GM23338 (cell line): ENCODE data around the gene PRDM2. TPM values are rescaled to one million over a fixed set of nuclear protein-coding genes. Genes with fewer than 3 reads are reported as not detected.

Source experiments
- ATAC-seq: fragments of 200-7000 bp; cut with Tn5 transposase; 3 replicates; pipeline ENCODE4 v1.9.1; 2020
- DNase-seq: peaks from one replicate; pipeline ENCODE4 v3.0.0-alpha.2; 2015; ENCODE audit warnings: low spot score
- H2AFZ ChIP-seq: fragments of 200-600 bp; sonication (generic); 2 replicates; pipeline ENCODE4 v1.8.0; 2016; ENCODE audit warnings: antibody characterized with exemption, mild to moderate bottlenecking, moderate library complexity
- H3F3A ChIP-seq: fragments of 200-600 bp; sonication (generic); replicated peaks from 2 replicates; pipeline ENCODE4 v1.8.0; 2017; ENCODE audit warnings: antibody characterized with exemption, mixed run types, low read depth
- H3K27ac ChIP-seq: fragments of 200-600 bp; sonication (generic); 2 replicates; pipeline ENCODE4 v1.6.1; 2016; ENCODE audit warnings: low read depth
- H3K27me3 ChIP-seq: fragments of 200-600 bp; sonication (generic); 2 replicates; pipeline ENCODE4 v1.8.0; 2016; ENCODE audit warnings: mild to moderate bottlenecking, mixed run types, moderate library complexity; ENCODE audit not compliant: insufficient read depth
- H3K36me3 ChIP-seq: fragments of 200-600 bp; sonication (generic); 2 replicates; pipeline ENCODE4 v1.8.0; 2016; ENCODE audit warnings: mild to moderate bottlenecking; ENCODE audit not compliant: insufficient read depth
- H3K4me1 ChIP-seq: fragments of 200-600 bp; sonication (generic); 2 replicates; pipeline ENCODE4 v1.8.0; 2016; ENCODE audit warnings: mild to moderate bottlenecking, moderate library complexity; ENCODE audit not compliant: insufficient read depth
- H3K4me2 ChIP-seq: fragments of 200-600 bp; sonication (generic); 2 replicates; pipeline ENCODE4 v1.7.1; 2017; ENCODE audit warnings: mixed run types
- H3K4me3 ChIP-seq: fragments of 200-600 bp; sonication (generic); 2 replicates; pipeline ENCODE4 v1.6.1; 2016; ENCODE audit warnings: mixed run types
- H3K79me2 ChIP-seq: fragments of 200-600 bp; sonication (generic); replicated peaks from 2 replicates; pipeline ENCODE4 v1.8.0; 2017; ENCODE audit warnings: mild to moderate bottlenecking; ENCODE audit not compliant: insufficient read depth
- H3K9me2 ChIP-seq: fragments of 200-600 bp; sonication (generic); 2 replicates; pipeline ENCODE4 v1.8.0; 2017; ENCODE audit not compliant: insufficient read depth
- H4K20me1 ChIP-seq: fragments of 200-600 bp; sonication (generic); replicated peaks from 2 replicates; pipeline ENCODE4 v1.8.0; 2017; ENCODE audit warnings: mild to moderate bottlenecking; ENCODE audit not compliant: insufficient read depth
- H3K27ac Mint-ChIP-seq: 2 replicates; pipeline ENCODE4 v1.8.0; 2020; ENCODE audit warnings: inconsistent platforms, mild to moderate bottlenecking, moderate library complexity, mixed read lengths
- H3K27me3 Mint-ChIP-seq: 3 replicates; pipeline ENCODE4 v1.8.0; 2022; ENCODE audit warnings: low read depth, mild to moderate bottlenecking, moderate library complexity, mixed read lengths, inconsistent platforms; ENCODE audit not compliant: insufficient read depth, poor library complexity
- H3K36me3 Mint-ChIP-seq: 3 replicates; pipeline ENCODE4 v1.8.0; 2021; ENCODE audit warnings: low read depth, mild to moderate bottlenecking, inconsistent platforms, moderate library complexity, mixed read lengths
- H3K4me1 Mint-ChIP-seq: 3 replicates; pipeline ENCODE4 v1.8.0; 2020; ENCODE audit warnings: mild to moderate bottlenecking, inconsistent platforms, mixed read lengths
- H3K4me3 Mint-ChIP-seq: 3 replicates; pipeline ENCODE4 v1.8.0; 2021; ENCODE audit warnings: moderate library complexity, mild to moderate bottlenecking, inconsistent platforms, mixed read lengths
- H3K9me3 Mint-ChIP-seq: 3 replicates; pipeline ENCODE4 v1.8.0; 2020; ENCODE audit warnings: moderate library complexity, mild to moderate bottlenecking, inconsistent platforms, mixed read lengths
- CREB1 ChIP-seq: fragments of 250-450 bp; sonication (Bioruptor Pico); IDR thresholded peaks from 2 replicates; pipeline ENCODE4 v1.5.0; 2020; ENCODE audit warnings: low read depth, mild to moderate bottlenecking, moderate library complexity
- EZH2 ChIP-seq: fragments of 200-600 bp; sonication (generic); IDR thresholded peaks from one replicate; pipeline ENCODE4 v1.8.0; 2017; ENCODE audit warnings: antibody characterized with exemption, mild to moderate bottlenecking, low read depth; ENCODE audit not compliant: unreplicated experiment
- JUNB ChIP-seq: IDR thresholded peaks from one replicate; pipeline ENCODE4 v1.6.1; 2016; ENCODE audit warnings: antibody characterized with exemption; ENCODE audit not compliant: unreplicated experiment
- POLR2AphosphoS5 ChIP-seq: IDR thresholded peaks from 2 replicates; pipeline ENCODE4 v1.6.1; 2016; ENCODE audit warnings: antibody characterized with exemption, low read depth
- ZNF114 ChIP-seq: fragments of 250-450 bp; sonication (Bioruptor Pico); IDR thresholded peaks from 2 replicates; pipeline ENCODE4 v1.5.0; 2020; ENCODE audit warnings: mild to moderate bottlenecking, moderate library complexity
- polyA plus RNA-seq: library from polyadenylated mRNA; unstranded; fragments of >200 nt; fragmentation: Nextera tagmentation; extraction: Ambion mirVana; gene quantifications from 2 replicates; pipeline ENCODE4 v1.2.1, GENCODE V29; 2016
- total RNA-seq: library from RNA; depleted of rRNA; stranded (reverse); fragments of >200 nt; shearing (Covaris generic); gene quantifications from 2 replicates; pipeline ENCODE4 v1.2.3, GENCODE V29; 2014
- TF ChIP-seq, protein P1 (sequence below), 2 experiments: fragments of 200-600 bp in 1 of 2; sonication (generic) in 1 of 2; conservative IDR thresholded peaks; 2 replicates each; pipeline versions ENCODE4 v1.5.1 to v1.6.1; 2016 to 2017; ENCODE audit warnings: antibody characterized with exemption in 2 of 2, low read depth in 2 of 2, mild to moderate bottlenecking in 2 of 2, moderate library complexity in 1 of 2
- TF ChIP-seq, protein P2 (sequence below): IDR thresholded peaks from one replicate; pipeline ENCODE4 v1.6.1; 2018; ENCODE audit warnings: antibody characterized with exemption; ENCODE audit not compliant: unreplicated experiment

The PRDM2 gene
- total and polyA plus RNA-seq, 2 experiments from 2014 or later, result 11.6 to 28.3 TPM

DNA sequence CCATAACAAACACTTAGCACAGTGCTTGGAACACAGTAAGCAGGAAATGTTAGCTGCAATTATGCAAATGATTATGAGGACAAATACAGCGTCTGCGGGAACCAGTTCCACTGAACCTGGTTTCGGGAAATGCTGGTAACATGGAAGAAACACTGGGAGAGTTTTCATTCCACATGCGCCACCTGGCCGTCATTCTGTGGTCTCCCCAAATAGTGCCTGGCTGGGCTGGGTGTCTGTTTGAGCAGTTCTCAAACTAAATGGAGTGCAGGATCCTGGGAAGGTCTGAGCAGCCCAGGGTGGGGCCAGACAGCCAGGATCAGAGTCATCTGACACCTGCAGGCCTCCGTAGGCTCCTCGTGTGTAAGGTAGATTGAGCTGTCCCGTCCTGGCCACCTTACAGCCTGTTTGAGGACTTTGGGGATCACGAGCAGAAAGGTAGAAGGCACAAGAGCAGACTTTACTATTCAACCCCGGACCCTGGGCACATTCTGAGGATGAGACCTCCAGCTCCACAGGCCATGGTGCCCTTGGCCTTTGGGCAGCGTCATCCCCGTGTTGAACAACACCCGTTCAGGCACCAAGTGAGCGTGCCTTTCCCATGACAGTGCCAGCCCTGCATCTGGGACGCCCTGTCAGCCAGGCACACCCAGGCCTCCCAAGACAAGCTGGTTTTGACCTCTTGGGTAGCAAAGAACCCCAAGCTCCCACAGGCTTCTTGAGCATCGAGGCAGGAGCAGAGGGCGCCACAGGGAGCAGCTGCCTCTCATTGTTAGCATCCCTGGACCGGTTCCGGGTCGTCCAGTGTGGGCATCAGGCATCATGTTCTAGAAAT lies 101.9 kb downstream of the PRDM2 start:
- Mint-ChIP-seq H3K4me3 (no peak overlapping the region), H3K27ac (no peak overlapping the region), H3K27me3 (peaks cover 8% of the 10 kb centered on the region), H3K9me3 (peaks cover 4% of the 10 kb centered on the region; the same call in 1 of the 3 replicates), H3K4me1 (peaks cover 36% of the 10 kb centered on the region), H3K36me3 (no peaks in the 10 kb centered on the region; the same call in 2 of the 3 replicates)
- Histone ChIP-seq H2AFZ (no peak overlapping the region), H3F3A (no peaks in the 10 kb centered on the region), H3K9me2 (no peaks in the 10 kb centered on the region), H3K36me3 (no peaks in the 10 kb centered on the region), H4K20me1 (peaks cover 4% of the 10 kb centered on the region), H3K27me3 (peaks cover 23% of the 10 kb centered on the region), H3K27ac (no peak overlapping the region), H3K4me2 (no peak overlapping the region), H3K79me2 (no peaks in the 10 kb centered on the region), H3K4me3 (no peak overlapping the region), H3K4me1 (peaks cover 21% of the 10 kb centered on the region)
- DNase-seq, result peak; percentile 42
- ATAC-seq, result peak; percentile 66
- TF ChIP-seq JUNB, result no peak
- TF ChIP-seq, protein P1, sequence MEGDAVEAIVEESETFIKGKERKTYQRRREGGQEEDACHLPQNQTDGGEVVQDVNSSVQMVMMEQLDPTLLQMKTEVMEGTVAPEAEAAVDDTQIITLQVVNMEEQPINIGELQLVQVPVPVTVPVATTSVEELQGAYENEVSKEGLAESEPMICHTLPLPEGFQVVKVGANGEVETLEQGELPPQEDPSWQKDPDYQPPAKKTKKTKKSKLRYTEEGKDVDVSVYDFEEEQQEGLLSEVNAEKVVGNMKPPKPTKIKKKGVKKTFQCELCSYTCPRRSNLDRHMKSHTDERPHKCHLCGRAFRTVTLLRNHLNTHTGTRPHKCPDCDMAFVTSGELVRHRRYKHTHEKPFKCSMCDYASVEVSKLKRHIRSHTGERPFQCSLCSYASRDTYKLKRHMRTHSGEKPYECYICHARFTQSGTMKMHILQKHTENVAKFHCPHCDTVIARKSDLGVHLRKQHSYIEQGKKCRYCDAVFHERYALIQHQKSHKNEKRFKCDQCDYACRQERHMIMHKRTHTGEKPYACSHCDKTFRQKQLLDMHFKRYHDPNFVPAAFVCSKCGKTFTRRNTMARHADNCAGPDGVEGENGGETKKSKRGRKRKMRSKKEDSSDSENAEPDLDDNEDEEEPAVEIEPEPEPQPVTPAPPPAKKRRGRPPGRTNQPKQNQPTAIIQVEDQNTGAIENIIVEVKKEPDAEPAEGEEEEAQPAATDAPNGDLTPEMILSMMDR (conservative IDR thresholded peaks at IDR 0.05; ENCODE audit: low read depth in 2 of 2), result peak in 1 of 2 experiments; percentile 35; a peak in 2 of 4 replicates

DNA sequence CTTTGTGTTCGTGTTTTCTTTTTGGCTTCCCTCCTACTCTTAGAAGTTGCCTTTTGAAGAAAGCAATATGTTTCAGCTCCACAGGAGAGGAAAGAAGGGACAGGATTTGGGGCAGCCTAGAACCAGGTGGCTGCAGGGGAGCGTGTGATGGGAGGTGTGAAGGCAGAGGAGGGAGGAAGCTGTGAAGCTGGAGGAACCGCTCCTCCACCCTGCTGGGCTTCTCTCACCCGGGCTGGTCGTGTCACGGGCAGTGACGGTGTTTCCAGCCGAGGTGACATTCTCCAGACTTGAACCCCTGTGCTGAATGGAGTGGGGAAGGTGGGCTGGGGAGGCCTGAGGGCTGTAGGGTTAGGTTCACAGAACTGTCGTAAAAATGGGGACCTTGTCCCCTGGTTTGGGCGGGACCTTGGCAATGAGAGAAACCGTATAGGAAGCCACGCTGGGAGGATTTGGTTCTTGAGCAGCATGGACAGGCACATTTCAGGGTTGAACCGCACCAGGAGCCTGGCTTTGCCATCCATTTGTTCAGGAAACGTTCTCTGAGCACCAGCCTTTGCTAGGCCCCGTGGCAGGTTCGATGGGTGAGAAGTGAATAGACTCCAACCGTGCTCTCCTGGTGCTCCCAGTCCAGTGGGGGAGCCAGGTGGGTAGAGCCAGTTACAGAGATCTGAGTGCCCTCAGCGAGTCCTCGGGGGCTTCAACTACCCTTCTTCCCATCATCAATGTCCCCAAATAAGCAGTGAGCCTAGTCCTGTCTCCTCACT lies 103.0 kb downstream of the PRDM2 start:
- no peak overlapping the region for H3K27ac Mint-ChIP-seq
- no peak for ATAC-seq
- Histone ChIP-seq H4K20me1 (peaks cover 4% of the 10 kb centered on the region), H3K27me3 (peaks cover 23% of the 10 kb centered on the region), H2AFZ (no peak overlapping the region), H3K27ac (no peak overlapping the region), H3K4me1 (peaks cover 10% of the 10 kb centered on the region), H3K4me2 (no peak overlapping the region), H3K36me3 (no peaks in the 10 kb centered on the region), H3K4me3 (no peak overlapping the region), H3K79me2 (no peaks in the 10 kb centered on the region), H3F3A (no peaks in the 10 kb centered on the region), H3K9me2 (no peaks in the 10 kb centered on the region)
- peaks cover 4% of the 10 kb centered on the region; the same call in 1 of the 3 replicates for H3K9me3 Mint-ChIP-seq
- no peak for DNase-seq
- H3K4me1 Mint-ChIP-seq, result peaks cover 31% of the 10 kb centered on the region
- TF ChIP-seq CREB1 (CRISPR knock-in tag), result no peak
- TF ChIP-seq, protein P1 (conservative IDR thresholded peaks at IDR 0.05; ENCODE audit: low read depth in 2 of 2), result no peak
- TF ChIP-seq ZNF114 (CRISPR knock-in tag), result no peak
- TF ChIP-seq POLR2AphosphoS5, result no peak
- TF ChIP-seq, protein P2, sequence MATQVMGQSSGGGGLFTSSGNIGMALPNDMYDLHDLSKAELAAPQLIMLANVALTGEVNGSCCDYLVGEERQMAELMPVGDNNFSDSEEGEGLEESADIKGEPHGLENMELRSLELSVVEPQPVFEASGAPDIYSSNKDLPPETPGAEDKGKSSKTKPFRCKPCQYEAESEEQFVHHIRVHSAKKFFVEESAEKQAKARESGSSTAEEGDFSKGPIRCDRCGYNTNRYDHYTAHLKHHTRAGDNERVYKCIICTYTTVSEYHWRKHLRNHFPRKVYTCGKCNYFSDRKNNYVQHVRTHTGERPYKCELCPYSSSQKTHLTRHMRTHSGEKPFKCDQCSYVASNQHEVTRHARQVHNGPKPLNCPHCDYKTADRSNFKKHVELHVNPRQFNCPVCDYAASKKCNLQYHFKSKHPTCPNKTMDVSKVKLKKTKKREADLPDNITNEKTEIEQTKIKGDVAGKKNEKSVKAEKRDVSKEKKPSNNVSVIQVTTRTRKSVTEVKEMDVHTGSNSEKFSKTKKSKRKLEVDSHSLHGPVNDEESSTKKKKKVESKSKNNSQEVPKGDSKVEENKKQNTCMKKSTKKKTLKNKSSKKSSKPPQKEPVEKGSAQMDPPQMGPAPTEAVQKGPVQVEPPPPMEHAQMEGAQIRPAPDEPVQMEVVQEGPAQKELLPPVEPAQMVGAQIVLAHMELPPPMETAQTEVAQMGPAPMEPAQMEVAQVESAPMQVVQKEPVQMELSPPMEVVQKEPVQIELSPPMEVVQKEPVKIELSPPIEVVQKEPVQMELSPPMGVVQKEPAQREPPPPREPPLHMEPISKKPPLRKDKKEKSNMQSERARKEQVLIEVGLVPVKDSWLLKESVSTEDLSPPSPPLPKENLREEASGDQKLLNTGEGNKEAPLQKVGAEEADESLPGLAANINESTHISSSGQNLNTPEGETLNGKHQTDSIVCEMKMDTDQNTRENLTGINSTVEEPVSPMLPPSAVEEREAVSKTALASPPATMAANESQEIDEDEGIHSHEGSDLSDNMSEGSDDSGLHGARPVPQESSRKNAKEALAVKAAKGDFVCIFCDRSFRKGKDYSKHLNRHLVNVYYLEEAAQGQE, result no peak
- TF ChIP-seq EZH2, result no peak
- peaks cover 6% of the 10 kb centered on the region for H3K27me3 Mint-ChIP-seq
- H3K4me3 Mint-ChIP-seq, result no peak overlapping the region
- no peaks in the 10 kb centered on the region; the same call in 2 of the 3 replicates for H3K36me3 Mint-ChIP-seq
